HG03378 (cell line): ENCODE data around the gene UBASH3B.
"Not testable (repeated sequence)": the region's sequence is repeated elsewhere in the genome, so short reads cannot be mapped to it uniquely, and the experiment has no call there.

Experiments
- ATAC-seq: cut with Tn5 transposase; IDR thresholded peaks from one replicate; pipeline ENCODE4 v1.9.1; 2021; ENCODE audit warnings: mild to moderate bottlenecking, moderate library complexity; ENCODE audit not compliant: unreplicated experiment

Gene UBASH3B

GRCh38 chr11:122655527-122656072 lies at the start of gene UBASH3B:
Gene UBASH3B (plus strand): TSS chr11:122655722. CDS start chr11:122656050, 328 bp downstream.
- ATAC-seq = peak; percentile 74

- not testable (repeated sequence) for ATAC-seq
These were observed 48.4 kb upstream of the UBASH3B start for GRCh38 chr11:122607162-122607561.

GRCh38 chr11:122612123-122612824 lies 43.2 kb upstream of the UBASH3B start:
- ATAC-seq = no peak

- no peak for ATAC-seq
These were observed 38.8 kb upstream of the UBASH3B start for GRCh38 chr11:122616718-122617117.

- no peak for ATAC-seq
These were observed 38.2 kb upstream of the UBASH3B start for GRCh38 chr11:122617297-122617696.

- no peak for ATAC-seq
These were observed 37.6 kb upstream of the UBASH3B start for GRCh38 chr11:122617926-122618325.

DNA sequence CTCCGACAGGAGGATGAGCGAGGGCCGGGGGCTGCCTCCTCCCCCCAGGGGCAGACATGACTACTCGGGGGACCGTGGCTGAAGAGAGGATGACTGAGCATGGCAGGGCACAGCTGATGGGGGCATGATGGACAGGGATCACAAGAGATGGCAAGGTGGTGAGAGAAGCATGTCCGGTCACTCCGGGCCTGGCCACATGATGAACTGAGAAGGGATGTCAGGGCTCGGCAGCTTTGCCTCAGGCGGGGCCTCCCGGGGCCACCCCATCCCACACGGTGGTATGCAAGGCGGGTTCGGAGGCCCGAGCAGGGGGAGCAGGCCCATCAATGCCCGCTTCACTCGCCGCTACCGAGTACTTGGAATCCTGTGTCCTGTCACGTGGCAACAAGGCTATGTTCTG lies 36.6 kb upstream of the UBASH3B start:
- ATAC-seq = no peak

DNA sequence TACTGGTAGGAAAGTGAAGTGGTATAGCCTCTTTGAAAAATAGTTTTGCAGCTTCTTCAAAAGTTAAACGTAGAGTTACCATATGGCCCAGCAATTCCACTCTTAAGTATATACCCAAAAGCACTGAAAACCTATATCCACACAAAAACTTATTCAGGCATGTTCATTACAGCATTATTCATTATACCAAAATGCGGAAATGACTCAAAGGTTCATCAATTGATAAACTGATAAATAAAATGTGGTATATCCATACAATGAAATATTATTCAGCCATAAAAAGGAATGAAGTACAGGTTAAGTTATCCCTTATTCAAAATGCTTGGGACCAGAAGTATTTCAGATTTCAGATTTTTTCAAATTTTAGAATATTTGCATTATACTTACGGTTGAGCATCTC lies 35.8 kb upstream of the UBASH3B start:
- no peak for ATAC-seq

- ATAC-seq = not testable (repeated sequence)
These were observed 30.0 kb upstream of the UBASH3B start for GRCh38 chr11:122625501-122625900.

DNA sequence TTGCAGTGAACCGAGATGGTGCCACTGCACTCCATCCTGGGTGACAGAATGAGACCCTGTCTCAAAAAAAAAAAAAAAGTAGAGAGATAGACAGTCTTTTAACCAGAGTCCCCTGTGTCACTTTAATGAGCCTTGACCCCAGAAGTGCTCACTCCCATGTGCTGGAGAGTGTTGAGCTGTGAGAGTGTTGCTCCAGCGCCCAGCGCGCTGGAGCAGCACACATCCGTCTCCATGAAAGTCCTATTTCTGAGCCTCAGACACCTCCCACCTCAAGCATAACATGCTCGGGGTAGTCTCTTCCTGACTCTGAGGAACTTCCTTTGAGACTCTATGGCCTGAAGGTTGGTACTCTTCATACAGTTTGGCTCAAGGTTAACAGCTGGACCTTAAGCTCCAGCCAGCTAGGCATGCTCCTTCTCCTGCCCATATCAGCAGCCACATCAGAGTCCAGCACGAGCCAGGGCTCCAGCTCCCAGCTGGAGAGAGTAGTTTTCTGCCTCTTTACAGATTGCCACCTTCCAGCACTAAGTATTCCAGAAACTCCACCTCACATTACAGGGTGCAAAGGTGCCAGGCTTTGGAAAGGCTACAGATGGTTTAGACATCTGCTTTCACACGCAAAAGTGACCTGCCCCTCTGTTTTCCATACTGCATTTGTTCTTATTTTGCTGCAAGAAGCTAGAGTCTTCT lies 29.4 kb upstream of the UBASH3B start:
- no peak for ATAC-seq

DNA sequence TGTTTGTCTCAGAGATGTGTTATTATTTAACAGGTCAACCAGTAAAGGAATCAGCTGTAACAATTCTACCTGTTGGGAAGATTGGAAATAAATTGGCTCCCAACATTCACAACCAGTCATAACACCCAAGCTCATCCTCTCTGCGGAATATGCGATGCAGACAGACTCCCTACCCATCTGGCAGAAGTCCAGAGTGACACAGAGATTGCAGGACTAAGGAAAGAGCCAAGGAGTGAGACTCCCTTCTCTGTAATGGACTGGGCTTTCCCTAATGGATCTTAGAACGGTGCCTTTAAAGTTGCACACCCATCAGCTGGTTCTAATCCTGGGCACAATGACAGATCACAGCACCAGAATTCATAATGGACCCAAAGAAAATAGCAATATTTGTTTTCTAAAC lies 27.8 kb upstream of the UBASH3B start:
- no peak for ATAC-seq

DNA sequence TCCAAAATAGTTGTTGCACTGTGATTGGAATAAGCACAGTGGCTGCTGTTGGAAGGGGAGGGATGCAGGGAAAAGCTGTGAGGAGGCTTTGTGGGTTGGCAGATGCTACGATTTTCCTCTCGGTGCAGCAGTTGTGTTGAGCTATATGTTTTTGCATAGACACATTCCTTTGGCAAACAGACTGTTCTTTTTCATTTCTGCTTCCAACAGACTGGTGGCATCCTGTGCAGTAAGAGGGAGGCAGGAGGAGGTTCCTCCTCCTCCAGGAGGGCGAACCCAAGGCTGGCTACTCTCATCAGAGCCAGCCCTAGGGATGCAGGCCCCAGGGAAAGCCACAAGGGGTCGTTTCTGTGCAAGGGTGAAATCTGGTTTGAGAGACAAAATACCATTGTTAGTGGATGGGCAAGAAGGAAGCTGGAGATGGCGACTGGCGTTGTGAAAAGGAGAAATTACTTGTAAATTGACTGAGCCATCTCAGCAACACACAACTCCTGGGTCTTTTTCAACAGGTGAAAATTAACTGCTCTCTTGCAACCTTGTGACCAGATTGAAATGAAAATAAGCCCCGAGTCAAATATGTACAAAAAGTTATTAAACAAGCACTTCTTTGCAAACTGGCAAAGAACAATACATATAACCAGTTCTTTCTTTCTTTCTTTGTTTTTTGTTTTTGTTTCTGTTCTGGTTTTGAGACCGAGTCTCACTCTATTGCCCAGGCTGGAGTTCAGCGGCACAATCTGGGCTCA lies 26.5 kb upstream of the UBASH3B start:
- ATAC-seq = no peak

DNA sequence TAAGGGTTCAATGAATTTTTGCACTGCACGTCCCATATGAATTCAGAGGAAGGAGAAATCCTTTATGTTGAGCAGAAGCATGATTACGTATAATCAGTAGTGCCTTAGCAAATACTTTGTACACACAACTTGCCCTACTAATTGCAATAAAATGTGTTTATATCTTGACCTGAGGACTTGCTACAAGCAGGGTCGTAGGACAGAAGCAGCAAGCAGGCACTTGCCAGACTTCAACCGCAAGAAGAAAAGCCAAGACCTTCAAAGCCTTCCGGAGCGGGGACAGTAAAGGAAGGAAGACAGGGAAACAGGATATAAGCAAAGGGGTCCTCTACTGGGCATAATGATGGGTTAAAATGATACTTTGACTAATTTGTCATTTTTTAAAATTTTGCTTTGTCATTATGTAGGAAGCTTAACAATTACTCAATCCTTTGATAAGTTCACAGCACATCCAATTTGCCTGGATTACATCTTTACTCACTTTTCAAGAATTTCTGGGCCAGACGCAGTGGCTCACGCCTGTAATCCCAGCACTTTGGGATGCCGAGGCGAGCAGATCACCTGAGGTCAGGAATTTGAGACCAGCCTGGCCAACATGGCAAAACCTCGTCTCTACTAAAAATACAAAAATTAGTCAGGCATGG lies 23.2 kb upstream of the UBASH3B start:
- no peak for ATAC-seq

GRCh38 chr11:122633219-122633829 lies 22.2 kb upstream of the UBASH3B start:
- ATAC-seq = no peak

GRCh38 chr11:122634501-122634900 lies 21.0 kb upstream of the UBASH3B start:
- ATAC-seq = no peak

DNA sequence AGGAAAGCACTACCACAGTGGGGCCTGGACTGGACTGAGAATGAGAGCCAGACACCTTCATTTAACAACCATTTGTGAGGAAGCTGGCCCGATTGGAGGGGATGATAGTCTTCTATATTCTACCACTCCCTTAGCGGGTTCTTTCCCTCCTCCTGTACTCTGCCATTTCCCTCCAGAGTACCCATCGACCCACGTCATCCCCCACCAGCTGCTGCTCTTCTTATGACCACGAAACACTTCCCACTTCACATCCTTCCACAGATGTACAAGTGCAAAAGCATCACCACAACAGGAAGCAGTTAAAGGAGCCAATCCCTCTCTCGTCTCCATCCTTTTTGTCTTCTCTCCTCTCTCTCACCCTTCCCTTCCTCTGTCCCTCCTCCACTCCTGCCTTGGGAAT lies 18.0 kb upstream of the UBASH3B start:
- ATAC-seq = no peak

GRCh38 chr11:122642472-122642922 lies 13.0 kb upstream of the UBASH3B start:
- ATAC-seq = no peak

DNA sequence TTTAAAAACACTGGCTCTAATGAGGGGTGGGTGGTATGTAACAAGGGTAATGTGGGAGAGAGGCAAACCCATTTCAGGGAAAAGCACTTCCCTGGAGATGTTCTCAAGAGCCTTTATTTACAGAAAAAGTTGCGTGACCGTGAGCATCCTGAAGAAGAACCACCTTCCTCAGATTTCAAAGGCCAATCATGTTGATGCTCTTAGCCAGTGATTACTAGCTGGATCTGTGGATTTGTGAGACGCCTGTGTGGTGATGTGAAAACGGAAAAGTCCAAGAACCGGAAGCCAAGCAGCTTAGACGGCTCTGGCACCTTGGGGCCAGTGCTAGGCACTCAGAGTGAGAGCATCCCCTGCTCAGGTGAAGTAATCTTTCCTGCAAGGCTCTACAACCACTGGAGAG lies 12.6 kb upstream of the UBASH3B start:
- no peak for ATAC-seq

- no peak for ATAC-seq
These were observed 9.7 kb upstream of the UBASH3B start for GRCh38 chr11:122645847-122646246.

GRCh38 chr11:122646549-122647340 lies 8.8 kb upstream of the UBASH3B start:
- ATAC-seq = no peak
